SH-SY5Y (cell line): Measurements from ENCODE around the gene UBE2Q2.

ENCODE experiments used
- GATA2 ChIP-seq: IDR thresholded peaks from 2 replicates; pipeline ENCODE4 v1.6.1; 2011; ENCODE audit warnings: mild to moderate bottlenecking, low read depth, low read length
- GATA3 ChIP-seq: IDR thresholded peaks from 2 replicates; pipeline ENCODE4 v1.6.1; 2011; ENCODE audit warnings: low read depth, mild to moderate bottlenecking, low read length, moderate library complexity

GRCh38 chr15:75903331-75904239 lies 60.3 kb downstream of the UBE2Q2 start, which contains the start of gene FBXO22:
- no peak for TF ChIP-seq GATA2
- TF ChIP-seq GATA3 = no peak
